Osteoblast (primary cell): ENCODE measurements around the gene SMARCE1. TPM values are rescaled to one million over a fixed set of nuclear protein-coding genes. Genes with fewer than 3 reads are reported as not detected.
A peak's percentile ranks its signal among the peaks of the same experiment; 100 is the strongest.

ENCODE experiments used
- DNase-seq: peaks from one replicate; pipeline ENCODE4 v3.0.0; 2011; ENCODE audit warnings: low spot score, mixed read lengths; ENCODE audit not compliant: insufficient read length; ENCODE audit errors: missing footprints
- H2AFZ ChIP-seq: 2 replicates; pipeline ENCODE4 v1.6.0; 2011; ENCODE audit warnings: mild to moderate bottlenecking, low read length
- H3K27ac ChIP-seq: 2 replicates; pipeline ENCODE4 v1.5.1; 2011; ENCODE audit warnings: mild to moderate bottlenecking, low read depth, low read length, moderate library complexity
- H3K27me3 ChIP-seq: 2 replicates; pipeline ENCODE4 v1.6.0; 2012; ENCODE audit warnings: mild to moderate bottlenecking, control low read depth, inconsistent platforms, low read length, moderate library complexity; ENCODE audit not compliant: insufficient read depth
- H3K36me3 ChIP-seq: 2 replicates; pipeline ENCODE4 v1.5.1; 2011; ENCODE audit warnings: mild to moderate bottlenecking, low read length, control low read depth, moderate library complexity; ENCODE audit not compliant: insufficient read depth
- H3K4me1 ChIP-seq: 2 replicates; pipeline ENCODE4 v1.5.1; 2011; ENCODE audit warnings: mild to moderate bottlenecking, low read length, control low read depth, moderate library complexity; ENCODE audit not compliant: insufficient read depth
- H3K4me2 ChIP-seq: 2 replicates; pipeline ENCODE4 v1.6.0; 2011; ENCODE audit warnings: mild to moderate bottlenecking, low read length; ENCODE audit not compliant: insufficient read depth
- H3K4me3 ChIP-seq: fragments of 200-600 bp; sonication (generic); 3 replicates; pipeline ENCODE4 v1.5.1; 2012; ENCODE audit warnings: mild to moderate bottlenecking, low read length, inconsistent platforms; ENCODE audit not compliant: insufficient read depth
- H3K79me2 ChIP-seq: 2 replicates; pipeline ENCODE4 v1.6.0; 2012; ENCODE audit warnings: mild to moderate bottlenecking, low read length, control low read depth, inconsistent platforms; ENCODE audit not compliant: insufficient read depth
- H3K9me3 ChIP-seq: 2 replicates; pipeline ENCODE4 v1.5.1; 2011; ENCODE audit warnings: low read depth, low read length, control low read depth
- H4K20me1 ChIP-seq: 2 replicates; pipeline ENCODE4 v1.6.0; 2012; ENCODE audit warnings: mild to moderate bottlenecking, low read length, control low read depth; ENCODE audit not compliant: insufficient read depth
- total RNA-seq: library from RNA; depleted of rRNA; stranded (reverse); fragments of >200 nt; gene quantifications from 2 replicates; pipeline ENCODE4 v1.2.3, GENCODE V29; 2012
- TF ChIP-seq, protein P1 (sequence below): IDR thresholded peaks from 2 replicates; pipeline ENCODE4 v1.5.1; 2011; ENCODE audit warnings: mild to moderate bottlenecking, low read depth, low read length, moderate library complexity; ENCODE audit errors: extremely low read depth

Gene SMARCE1
- total RNA-seq, 1 donor: 101 TPM

DNA sequence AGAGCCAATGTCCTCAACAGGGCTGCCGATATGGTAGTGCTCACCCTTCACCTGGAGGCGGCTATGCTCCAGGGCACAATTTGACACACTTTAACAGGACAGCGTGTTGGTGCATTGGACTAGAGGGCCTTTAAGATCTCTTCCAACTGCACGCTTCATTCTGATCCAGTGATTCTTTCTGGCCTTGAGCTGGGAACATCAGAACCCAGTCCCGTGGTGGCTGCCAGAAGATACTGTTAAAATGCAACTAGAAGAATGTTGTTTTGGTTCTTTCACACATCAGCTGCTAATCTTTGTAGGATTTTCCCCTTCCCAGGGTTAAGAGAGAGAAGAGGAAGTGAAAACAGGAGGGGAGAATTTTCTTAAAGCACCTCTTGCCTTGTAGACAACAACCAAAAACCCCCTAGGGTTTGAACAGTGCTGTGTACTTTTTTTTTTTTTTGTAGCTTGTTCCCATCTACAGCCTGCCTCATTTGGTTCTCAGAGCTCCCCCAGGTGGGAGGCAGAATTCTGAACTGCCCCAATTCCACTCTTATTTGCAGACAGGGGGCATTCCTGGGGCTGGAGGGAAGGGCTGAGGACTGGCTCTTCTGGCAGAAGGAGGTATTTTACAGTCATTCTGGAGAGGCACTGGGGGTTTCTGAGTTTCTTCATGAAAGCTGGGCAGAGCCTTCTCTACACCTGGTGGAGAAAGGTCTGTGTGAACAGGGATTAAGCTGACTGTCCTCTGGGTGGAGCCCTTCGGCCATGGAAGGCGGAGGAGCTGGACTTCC, 32.4 kb downstream of the SMARCE1 start:
- peaks cover 10% of the 10 kb centered on the region for H3K27me3 ChIP-seq
- peaks cover 8% of the 10 kb centered on the region for H3K4me1 ChIP-seq
- no peak overlapping the region for H3K4me3 ChIP-seq
- H3K36me3 ChIP-seq: no peaks in the 10 kb centered on the region
- peak; percentile 76 for DNase-seq
- TF ChIP-seq, protein P1, sequence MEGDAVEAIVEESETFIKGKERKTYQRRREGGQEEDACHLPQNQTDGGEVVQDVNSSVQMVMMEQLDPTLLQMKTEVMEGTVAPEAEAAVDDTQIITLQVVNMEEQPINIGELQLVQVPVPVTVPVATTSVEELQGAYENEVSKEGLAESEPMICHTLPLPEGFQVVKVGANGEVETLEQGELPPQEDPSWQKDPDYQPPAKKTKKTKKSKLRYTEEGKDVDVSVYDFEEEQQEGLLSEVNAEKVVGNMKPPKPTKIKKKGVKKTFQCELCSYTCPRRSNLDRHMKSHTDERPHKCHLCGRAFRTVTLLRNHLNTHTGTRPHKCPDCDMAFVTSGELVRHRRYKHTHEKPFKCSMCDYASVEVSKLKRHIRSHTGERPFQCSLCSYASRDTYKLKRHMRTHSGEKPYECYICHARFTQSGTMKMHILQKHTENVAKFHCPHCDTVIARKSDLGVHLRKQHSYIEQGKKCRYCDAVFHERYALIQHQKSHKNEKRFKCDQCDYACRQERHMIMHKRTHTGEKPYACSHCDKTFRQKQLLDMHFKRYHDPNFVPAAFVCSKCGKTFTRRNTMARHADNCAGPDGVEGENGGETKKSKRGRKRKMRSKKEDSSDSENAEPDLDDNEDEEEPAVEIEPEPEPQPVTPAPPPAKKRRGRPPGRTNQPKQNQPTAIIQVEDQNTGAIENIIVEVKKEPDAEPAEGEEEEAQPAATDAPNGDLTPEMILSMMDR: peak; percentile 50
- no peak overlapping the region for H2AFZ ChIP-seq
- no peaks in the 10 kb centered on the region for H3K79me2 ChIP-seq
- no peak overlapping the region for H3K4me2 ChIP-seq
- H3K27ac ChIP-seq: no peak overlapping the region
- H4K20me1 ChIP-seq: no peaks in the 10 kb centered on the region
- H3K9me3 ChIP-seq: no peaks in the 10 kb centered on the region

DNA sequence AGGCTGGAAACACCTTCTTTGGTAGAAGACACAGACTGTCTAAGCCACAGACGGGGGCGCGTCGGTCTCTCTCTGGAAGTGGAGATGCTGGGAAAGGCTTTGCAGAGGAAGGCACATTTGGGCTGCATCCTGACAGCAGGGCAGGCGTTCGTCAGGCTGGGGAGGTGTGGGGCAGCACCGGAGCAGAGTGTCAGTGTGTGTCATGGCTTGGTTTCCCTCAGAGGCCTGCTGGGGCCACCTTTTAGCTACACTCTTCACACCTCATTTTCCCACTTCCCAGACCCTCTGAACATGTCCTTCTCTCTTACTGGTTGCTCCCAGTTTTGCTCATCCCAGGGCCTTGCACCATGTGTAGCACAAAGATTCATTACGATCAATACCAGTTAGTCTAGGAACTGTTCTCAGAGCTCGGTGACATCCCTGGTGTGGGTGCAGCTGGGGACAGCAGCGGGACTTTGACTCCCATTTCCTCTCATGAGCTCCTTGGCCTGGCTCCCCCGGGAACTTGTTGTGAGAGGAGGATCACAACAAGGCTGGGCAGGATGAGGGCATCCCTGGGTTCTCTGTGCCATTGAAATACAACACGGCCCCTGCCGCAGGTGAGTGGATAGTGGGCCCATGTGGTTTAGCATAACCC, 33.1 kb downstream of the SMARCE1 start:
- Histone ChIP-seq H3K36me3 (no peaks in the 10 kb centered on the region), H4K20me1 (no peaks in the 10 kb centered on the region), H3K4me2 (no peak overlapping the region), H3K4me3 (no peak overlapping the region), H3K27ac (no peak overlapping the region), H3K27me3 (peaks cover 10% of the 10 kb centered on the region), H3K79me2 (no peaks in the 10 kb centered on the region), H2AFZ (no peak overlapping the region), H3K4me1 (peaks cover 4% of the 10 kb centered on the region), H3K9me3 (no peaks in the 10 kb centered on the region)
- TF ChIP-seq, protein P1: no peak
- no peak for DNase-seq

DNA sequence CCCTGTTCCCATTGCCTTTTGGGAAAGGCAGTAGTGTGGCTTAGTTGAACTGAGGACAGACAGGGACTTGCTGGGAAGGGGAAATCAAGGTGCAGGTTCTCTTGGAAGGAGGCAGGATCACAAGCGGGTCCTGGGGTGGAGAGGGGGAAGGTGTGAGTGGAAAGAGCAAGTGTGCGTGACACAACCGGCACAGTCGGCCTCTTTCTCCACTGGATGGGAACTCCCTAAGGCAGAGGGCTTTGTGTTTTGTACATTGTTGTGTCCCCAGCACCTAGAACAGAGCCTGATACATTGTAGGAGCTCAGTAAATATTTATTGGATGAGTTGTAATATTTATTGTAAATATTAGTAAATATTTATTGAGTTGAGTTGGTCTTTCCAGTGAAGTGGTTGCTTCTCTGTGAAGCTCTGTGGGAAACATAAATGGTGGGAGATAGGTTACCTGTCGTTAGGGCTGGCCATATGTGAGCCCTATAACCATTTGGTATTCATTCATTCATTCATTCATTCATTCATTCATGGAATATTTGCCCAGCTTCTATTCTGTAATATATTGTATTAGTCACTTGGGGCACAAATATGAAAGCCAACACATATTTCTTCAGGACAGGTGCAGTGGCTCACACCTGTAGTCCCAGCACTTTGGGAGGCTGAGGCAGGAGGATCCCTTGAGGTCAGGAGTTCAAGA, 34.0 kb downstream of the SMARCE1 start:
- H3K36me3 ChIP-seq: no peaks in the 10 kb centered on the region
- DNase-seq: no peak
- H3K4me3 ChIP-seq: no peak overlapping the region
- H3K79me2 ChIP-seq: no peaks in the 10 kb centered on the region
- H4K20me1 ChIP-seq: no peaks in the 10 kb centered on the region
- TF ChIP-seq, protein P1: no peak
- H3K27me3 ChIP-seq: peaks cover 10% of the 10 kb centered on the region
- no peak overlapping the region for H3K27ac ChIP-seq
- H2AFZ ChIP-seq: no peak overlapping the region
- H3K4me1 ChIP-seq: peaks cover 4% of the 10 kb centered on the region
- H3K9me3 ChIP-seq: no peaks in the 10 kb centered on the region
- H3K4me2 ChIP-seq: no peak overlapping the region
